Measurements from ENCODE around the gene SLC39A11. TPM values are rescaled to one million over a fixed set of nuclear protein-coding genes. Genes with fewer than 3 reads are reported as not detected.

Gene SLC39A11
- polyA plus RNA-seq, 1 donor from 2014 or later, result 8.0 TPM

- no peak overlapping the region for H2AFZ ChIP-seq (ENCODE audit: low read depth, low read length)
- no peak overlapping the region for H3K9ac ChIP-seq (ENCODE audit: low read length)
- H3K79me2 ChIP-seq (replicated peaks; ENCODE audit: insufficient read depth, low read length), result no peaks in the 10 kb centered on the region
- TF ChIP-seq EP300 (conservative IDR thresholded peaks at IDR 0.05; ENCODE audit: poor library complexity, severe bottlenecking) (no peak), SMC3 (conservative IDR thresholded peaks at IDR 0.05; ENCODE audit: poor library complexity) (no peak), POLR2AphosphoS5 (IDR thresholded peaks at IDR 0.05) (no peak), EZH2 (IDR thresholded peaks at IDR 0.05; ENCODE audit: borderline replicate concordance, insufficient read depth, low read length, poor library complexity, severe bottlenecking) (no peak), TAF1 (IDR thresholded peaks at IDR 0.05; ENCODE audit: low read depth) (no peak)
- H3K27me3 ChIP-seq (ENCODE audit: insufficient read depth, low read depth, low read length), result no peaks in the 10 kb centered on the region
- no peaks in the 10 kb centered on the region for H3K36me3 ChIP-seq (ENCODE audit: insufficient read depth, low read length)
- H3K9me2 ChIP-seq (ENCODE audit: insufficient read depth, low read length), result no peaks in the 10 kb centered on the region
- H3K4me3 ChIP-seq (ENCODE audit: low read length), result no peak overlapping the region
- H3K4me2 ChIP-seq (ENCODE audit: low read length), result no peak overlapping the region
- no peaks in the 10 kb centered on the region for H3K9me3 ChIP-seq (ENCODE audit: low read length)
- no peaks in the 10 kb centered on the region for H3F3A ChIP-seq (ENCODE audit: insufficient read depth, low read length, poor library complexity, severe bottlenecking)
- H3K27ac ChIP-seq (ENCODE audit: low read length), result no peak overlapping the region
- H4K20me1 ChIP-seq (ENCODE audit: insufficient read depth), result no peaks in the 10 kb centered on the region
Observed at GRCh38 chr17:72838581-72838980, 253.9 kb downstream of the SLC39A11 start.

DNA sequence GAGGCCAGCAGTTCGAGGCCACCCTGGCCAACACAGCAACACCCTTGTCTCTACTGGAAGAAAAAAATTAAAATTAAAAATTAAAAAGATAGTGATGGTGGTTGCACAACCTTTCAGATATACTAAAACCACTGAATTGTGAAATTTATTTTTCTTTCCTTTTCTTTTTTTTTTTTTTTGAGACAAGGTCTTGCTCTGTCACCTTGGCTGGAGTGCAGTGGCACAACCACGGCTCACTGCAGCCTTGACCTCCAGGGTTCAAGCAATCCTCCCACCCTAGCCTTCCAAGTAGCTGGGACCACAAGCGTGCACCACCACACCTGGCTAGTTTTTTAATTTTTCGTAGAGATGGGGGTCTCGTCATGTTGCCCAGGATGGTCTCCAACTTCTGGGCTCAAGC is 254.4 kb downstream of the SLC39A11 start:
- H4K20me1 ChIP-seq (ENCODE audit: insufficient read depth), result no peaks in the 10 kb centered on the region
- no peaks in the 10 kb centered on the region for H3K27me3 ChIP-seq (ENCODE audit: insufficient read depth, low read depth, low read length)
- TF ChIP-seq MXI1 (conservative IDR thresholded peaks at IDR 0.05; ENCODE audit: poor library complexity, severe bottlenecking) (no peak), EP300 (conservative IDR thresholded peaks at IDR 0.05; ENCODE audit: poor library complexity, severe bottlenecking) (no peak), RAD21 (conservative IDR thresholded peaks at IDR 0.05) (no peak), EZH2 (IDR thresholded peaks at IDR 0.05; ENCODE audit: borderline replicate concordance, insufficient read depth, low read length, poor library complexity, severe bottlenecking) (no peak), CTCF (IDR thresholded peaks at IDR 0.05; ENCODE audit: poor library complexity, severe bottlenecking) (no peak), SMC3 (conservative IDR thresholded peaks at IDR 0.05; ENCODE audit: poor library complexity) (no peak), TAF1 (IDR thresholded peaks at IDR 0.05; ENCODE audit: low read depth) (no peak), POLR2AphosphoS5 (IDR thresholded peaks at IDR 0.05) (no peak)
- TF ChIP-seq, protein P1, sequence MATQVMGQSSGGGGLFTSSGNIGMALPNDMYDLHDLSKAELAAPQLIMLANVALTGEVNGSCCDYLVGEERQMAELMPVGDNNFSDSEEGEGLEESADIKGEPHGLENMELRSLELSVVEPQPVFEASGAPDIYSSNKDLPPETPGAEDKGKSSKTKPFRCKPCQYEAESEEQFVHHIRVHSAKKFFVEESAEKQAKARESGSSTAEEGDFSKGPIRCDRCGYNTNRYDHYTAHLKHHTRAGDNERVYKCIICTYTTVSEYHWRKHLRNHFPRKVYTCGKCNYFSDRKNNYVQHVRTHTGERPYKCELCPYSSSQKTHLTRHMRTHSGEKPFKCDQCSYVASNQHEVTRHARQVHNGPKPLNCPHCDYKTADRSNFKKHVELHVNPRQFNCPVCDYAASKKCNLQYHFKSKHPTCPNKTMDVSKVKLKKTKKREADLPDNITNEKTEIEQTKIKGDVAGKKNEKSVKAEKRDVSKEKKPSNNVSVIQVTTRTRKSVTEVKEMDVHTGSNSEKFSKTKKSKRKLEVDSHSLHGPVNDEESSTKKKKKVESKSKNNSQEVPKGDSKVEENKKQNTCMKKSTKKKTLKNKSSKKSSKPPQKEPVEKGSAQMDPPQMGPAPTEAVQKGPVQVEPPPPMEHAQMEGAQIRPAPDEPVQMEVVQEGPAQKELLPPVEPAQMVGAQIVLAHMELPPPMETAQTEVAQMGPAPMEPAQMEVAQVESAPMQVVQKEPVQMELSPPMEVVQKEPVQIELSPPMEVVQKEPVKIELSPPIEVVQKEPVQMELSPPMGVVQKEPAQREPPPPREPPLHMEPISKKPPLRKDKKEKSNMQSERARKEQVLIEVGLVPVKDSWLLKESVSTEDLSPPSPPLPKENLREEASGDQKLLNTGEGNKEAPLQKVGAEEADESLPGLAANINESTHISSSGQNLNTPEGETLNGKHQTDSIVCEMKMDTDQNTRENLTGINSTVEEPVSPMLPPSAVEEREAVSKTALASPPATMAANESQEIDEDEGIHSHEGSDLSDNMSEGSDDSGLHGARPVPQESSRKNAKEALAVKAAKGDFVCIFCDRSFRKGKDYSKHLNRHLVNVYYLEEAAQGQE (IDR thresholded peaks at IDR 0.05; ENCODE audit: borderline replicate concordance), result no peak
- no peak overlapping the region for H3K27ac ChIP-seq (ENCODE audit: low read length)
- no peak overlapping the region for H2AFZ ChIP-seq (ENCODE audit: low read depth, low read length)
- H3K9me3 ChIP-seq (ENCODE audit: low read length), result no peaks in the 10 kb centered on the region
- no peaks in the 10 kb centered on the region for H3F3A ChIP-seq (ENCODE audit: insufficient read depth, low read length, poor library complexity, severe bottlenecking)
- H3K36me3 ChIP-seq (ENCODE audit: insufficient read depth, low read length), result no peaks in the 10 kb centered on the region
- no peaks in the 10 kb centered on the region for H3K79me2 ChIP-seq (replicated peaks; ENCODE audit: insufficient read depth, low read length)
- H3K9ac ChIP-seq (ENCODE audit: low read length), result no peak overlapping the region
- H3K4me3 ChIP-seq (ENCODE audit: low read length), result no peak overlapping the region
- no peaks in the 10 kb centered on the region for H3K9me2 ChIP-seq (ENCODE audit: insufficient read depth, low read length)
- no peak overlapping the region for H3K4me2 ChIP-seq (ENCODE audit: low read length)
